Astrocyte (in vitro differentiated cells and primary cell): ENCODE measurements around the gene MASP1. TPM values are rescaled to one million over a fixed set of nuclear protein-coding genes. Genes with fewer than 3 reads are reported as not detected.
"Not testable (repeated sequence)": the region's sequence is repeated elsewhere in the genome, so short reads cannot be mapped to it uniquely, and the experiment has no call there.

ENCODE experiments used
- DNase-seq: peaks from one replicate; pipeline ENCODE4 v3.0.0-alpha.2; 2010; ENCODE audit warnings: low read depth
- FAIRE-seq: peaks from 2 replicates; lab custom pipeline; 2011; peaks lifted over from hg19 to GRCh38; lab: Jason Lieb, UNC
- H2AFZ ChIP-seq: 2 replicates; pipeline ENCODE4 v1.6.0; 2012; ENCODE audit warnings: low read depth, low read length, inconsistent platforms
- H3K27ac ChIP-seq: 2 replicates; pipeline ENCODE4 v1.5.1; 2011; ENCODE audit warnings: low read depth, low read length, inconsistent platforms
- H3K27me3 ChIP-seq: 2 replicates; pipeline ENCODE4 v1.6.0; 2011; ENCODE audit warnings: low read length, inconsistent platforms; ENCODE audit not compliant: insufficient read depth
- H3K36me3 ChIP-seq: 2 replicates; pipeline ENCODE4 v1.5.1; 2011; ENCODE audit warnings: low read length, inconsistent platforms; ENCODE audit not compliant: insufficient read depth
- H3K4me1 ChIP-seq: 2 replicates; pipeline ENCODE4 v1.5.1; 2011; ENCODE audit warnings: low read length, inconsistent platforms; ENCODE audit not compliant: insufficient read depth
- H3K4me2 ChIP-seq: 2 replicates; pipeline ENCODE4 v1.6.0; 2012; ENCODE audit warnings: low read length, inconsistent platforms
- H3K4me3 ChIP-seq: 2 replicates; pipeline ENCODE4 v1.5.1; 2011; ENCODE audit warnings: low read depth, mild to moderate bottlenecking, low read length, inconsistent platforms; ENCODE audit not compliant: insufficient read depth
- H3K79me2 ChIP-seq: 2 replicates; pipeline ENCODE4 v1.6.0; 2012; ENCODE audit warnings: mild to moderate bottlenecking, low read length, inconsistent platforms; ENCODE audit not compliant: insufficient read depth
- H3K9ac ChIP-seq: 2 replicates; pipeline ENCODE4 v1.6.0; 2012; ENCODE audit warnings: mild to moderate bottlenecking, low read length, inconsistent platforms
- H3K9me3 ChIP-seq: 2 replicates; pipeline ENCODE4 v1.5.1; 2012; ENCODE audit warnings: low read depth, mild to moderate bottlenecking, low read length, inconsistent platforms; ENCODE audit not compliant: insufficient read depth
- H4K20me1 ChIP-seq: 2 replicates; pipeline ENCODE4 v1.6.0; 2012; ENCODE audit warnings: low read length, inconsistent platforms; ENCODE audit not compliant: insufficient read depth
- H3K27ac Mint-ChIP-seq: one replicate; pipeline ENCODE4 v1.8.0; 2021; ENCODE audit warnings: mild to moderate bottlenecking, mixed read lengths; ENCODE audit not compliant: unreplicated experiment
- H3K27me3 Mint-ChIP-seq: one replicate; pipeline ENCODE4 v1.8.0; 2021; ENCODE audit warnings: low read depth, mixed read lengths; ENCODE audit not compliant: unreplicated experiment
- H3K36me3 Mint-ChIP-seq: one replicate; pipeline ENCODE4 v1.8.0; 2021; ENCODE audit warnings: low read depth, mixed read lengths; ENCODE audit not compliant: unreplicated experiment
- H3K4me1 Mint-ChIP-seq: one replicate; pipeline ENCODE4 v1.8.0; 2021; ENCODE audit warnings: low read depth, mixed read lengths; ENCODE audit not compliant: unreplicated experiment
- H3K4me3 Mint-ChIP-seq: one replicate; pipeline ENCODE4 v1.8.0; 2021; ENCODE audit warnings: mild to moderate bottlenecking, moderate library complexity, mixed read lengths; ENCODE audit not compliant: unreplicated experiment
- H3K9me3 Mint-ChIP-seq: one replicate; pipeline ENCODE4 v1.8.0; 2021; ENCODE audit warnings: mild to moderate bottlenecking, mixed read lengths; ENCODE audit not compliant: unreplicated experiment
- EZH2 ChIP-seq: IDR thresholded peaks from 2 replicates; pipeline ENCODE4 v1.6.1; 2012; ENCODE audit warnings: mild to moderate bottlenecking, low read length, inconsistent platforms; ENCODE audit not compliant: insufficient read depth
- total RNA-seq: library from RNA; stranded (reverse); gene quantifications from 2 replicates; pipeline ENCODE4 v1.2.1, GENCODE V29; 2021
- TF ChIP-seq, protein P1 (sequence below): IDR thresholded peaks from 2 replicates; pipeline ENCODE4 v1.5.1; 2011; ENCODE audit warnings: low read depth, mild to moderate bottlenecking, inconsistent platforms, low read length, moderate library complexity; ENCODE audit not compliant: insufficient read depth

The MASP1 gene
- total RNA-seq, 1 donor from 2014 or later, result 0.79 TPM

DNA sequence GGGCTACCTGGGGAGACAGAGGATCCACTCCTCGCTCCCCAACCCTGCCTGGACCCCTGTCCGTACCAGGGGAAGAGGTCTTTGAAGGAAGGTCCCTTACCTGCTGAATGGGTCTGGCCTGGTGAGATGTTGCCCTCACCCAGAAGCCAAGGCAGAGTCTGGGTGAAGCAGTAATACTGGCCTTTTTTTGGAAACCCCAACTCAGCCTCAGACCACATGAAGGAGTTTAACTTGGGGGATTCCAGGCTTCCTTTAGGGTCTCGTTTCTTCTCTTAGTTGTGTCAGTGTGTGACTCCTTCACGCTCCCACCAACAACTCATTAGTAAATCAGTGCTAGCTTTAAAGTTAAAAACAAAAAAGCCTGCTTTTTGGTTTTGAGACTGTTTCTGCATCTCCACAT lies 48.6 kb downstream of the MASP1 start:
- H4K20me1 ChIP-seq, result no peaks in the 10 kb centered on the region
- Mint-ChIP-seq H3K9me3 (peaks cover 2% of the 10 kb centered on the region), H3K27me3 (peaks cover under 1% of the 10 kb centered on the region), H3K27ac (no peak overlapping the region), H3K4me3 (no peak overlapping the region), H3K4me1 (peaks cover 3% of the 10 kb centered on the region), H3K36me3 (no peaks in the 10 kb centered on the region)
- no peak overlapping the region for H3K4me3 ChIP-seq
- H3K27me3 ChIP-seq, result no peaks in the 10 kb centered on the region
- H3K4me2 ChIP-seq, result no peak overlapping the region
- H3K9me3 ChIP-seq, result no peaks in the 10 kb centered on the region
- H3K9ac ChIP-seq, result no peak overlapping the region
- H3K27ac ChIP-seq, result no peak overlapping the region
- DNase-seq (no peak), FAIRE-seq (no peak)
- H2AFZ ChIP-seq, result no peak overlapping the region
- H3K79me2 ChIP-seq, result no peaks in the 10 kb centered on the region
- H3K4me1 ChIP-seq, result no peaks in the 10 kb centered on the region
- TF ChIP-seq EZH2, result no peak
- TF ChIP-seq, protein P1, sequence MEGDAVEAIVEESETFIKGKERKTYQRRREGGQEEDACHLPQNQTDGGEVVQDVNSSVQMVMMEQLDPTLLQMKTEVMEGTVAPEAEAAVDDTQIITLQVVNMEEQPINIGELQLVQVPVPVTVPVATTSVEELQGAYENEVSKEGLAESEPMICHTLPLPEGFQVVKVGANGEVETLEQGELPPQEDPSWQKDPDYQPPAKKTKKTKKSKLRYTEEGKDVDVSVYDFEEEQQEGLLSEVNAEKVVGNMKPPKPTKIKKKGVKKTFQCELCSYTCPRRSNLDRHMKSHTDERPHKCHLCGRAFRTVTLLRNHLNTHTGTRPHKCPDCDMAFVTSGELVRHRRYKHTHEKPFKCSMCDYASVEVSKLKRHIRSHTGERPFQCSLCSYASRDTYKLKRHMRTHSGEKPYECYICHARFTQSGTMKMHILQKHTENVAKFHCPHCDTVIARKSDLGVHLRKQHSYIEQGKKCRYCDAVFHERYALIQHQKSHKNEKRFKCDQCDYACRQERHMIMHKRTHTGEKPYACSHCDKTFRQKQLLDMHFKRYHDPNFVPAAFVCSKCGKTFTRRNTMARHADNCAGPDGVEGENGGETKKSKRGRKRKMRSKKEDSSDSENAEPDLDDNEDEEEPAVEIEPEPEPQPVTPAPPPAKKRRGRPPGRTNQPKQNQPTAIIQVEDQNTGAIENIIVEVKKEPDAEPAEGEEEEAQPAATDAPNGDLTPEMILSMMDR, result no peak
- no peaks in the 10 kb centered on the region for H3K36me3 ChIP-seq

DNA sequence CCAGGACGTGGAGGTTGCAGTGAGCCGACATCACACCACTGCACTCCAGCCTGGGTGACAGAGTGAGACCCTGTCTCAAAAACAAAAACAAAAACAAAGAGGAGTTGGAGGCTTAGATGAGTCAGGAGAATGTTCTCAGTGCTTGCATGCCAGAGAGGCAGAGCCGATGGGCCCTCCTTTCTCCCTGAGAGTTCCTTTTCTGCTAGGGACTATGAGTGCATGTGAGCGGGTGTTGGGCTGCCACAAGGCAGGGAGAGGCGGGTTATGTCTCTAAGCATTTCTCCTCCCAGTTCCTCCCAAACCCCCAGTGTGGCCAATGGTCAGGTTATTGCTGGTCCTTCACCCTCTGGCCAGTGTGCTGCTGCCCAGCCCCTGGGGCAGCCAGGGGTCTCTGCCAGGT lies 49.1 kb downstream of the MASP1 start:
- H3K9me3 Mint-ChIP-seq, result peaks cover 2% of the 10 kb centered on the region
- H2AFZ ChIP-seq, result no peak overlapping the region

DNA sequence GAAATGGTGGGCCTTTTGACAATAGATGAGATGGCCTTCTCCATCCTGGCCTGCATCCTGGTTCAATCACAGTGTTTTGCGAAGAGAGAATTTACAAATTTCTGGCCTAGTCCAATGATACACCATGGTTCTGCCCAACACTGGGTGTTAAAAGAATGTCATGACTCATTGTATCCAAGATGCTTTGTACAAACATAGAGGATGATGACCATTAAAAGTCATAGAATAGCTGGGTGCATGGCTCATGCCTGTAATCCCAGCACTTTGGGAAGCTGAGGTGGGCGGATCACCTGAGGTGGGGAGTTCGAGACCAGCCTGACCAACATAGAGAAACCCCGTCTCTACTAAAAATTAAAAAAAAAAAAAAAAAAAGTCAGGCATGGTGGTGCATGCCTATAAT lies 52.7 kb downstream of the MASP1 start:
- not testable (repeated sequence) for H3K9me3 Mint-ChIP-seq, H4K20me1 ChIP-seq, H3K79me2 ChIP-seq, H3K4me2 ChIP-seq, H3K27ac Mint-ChIP-seq, H3K27me3 ChIP-seq, H3K9me3 ChIP-seq, H3K27me3 Mint-ChIP-seq, H3K36me3 Mint-ChIP-seq, H3K4me1 Mint-ChIP-seq, H3K9ac ChIP-seq, FAIRE-seq, H3K36me3 ChIP-seq, H3K4me3 ChIP-seq, H2AFZ ChIP-seq, H3K27ac ChIP-seq, H3K4me1 ChIP-seq, H3K4me3 Mint-ChIP-seq
- peak; percentile 20 for DNase-seq

More for the DNA sequence above, 49.1 kb downstream of the MASP1 start:
- H3K36me3 Mint-ChIP-seq, result no peaks in the 10 kb centered on the region
- peak overlapping the region; percentile 34 for H3K27ac Mint-ChIP-seq
- Histone ChIP-seq H3K9me3 (no peaks in the 10 kb centered on the region), H3K4me3 (no peak overlapping the region), H3K9ac (no peak overlapping the region), H3K4me2 (no peak overlapping the region), H4K20me1 (no peaks in the 10 kb centered on the region), H3K79me2 (no peaks in the 10 kb centered on the region), H3K27me3 (no peaks in the 10 kb centered on the region), H3K4me1 (no peaks in the 10 kb centered on the region), H3K36me3 (no peaks in the 10 kb centered on the region), H3K27ac (no peak overlapping the region)
- H3K4me3 Mint-ChIP-seq, result no peak overlapping the region
- H3K4me1 Mint-ChIP-seq, result peaks cover 3% of the 10 kb centered on the region
- TF ChIP-seq EZH2, result no peak
- TF ChIP-seq, protein P1, result no peak
- H3K27me3 Mint-ChIP-seq, result no peaks in the 10 kb centered on the region
- FAIRE-seq (no peak), DNase-seq (no peak)
